Calu3 (cell line): ENCODE data around the gene SFMBT2. TPM values are rescaled to one million over a fixed set of nuclear protein-coding genes. Genes with fewer than 3 reads are reported as not detected.

ENCODE experiments used
- BruUV-seq: library from RNA; stranded (reverse); fragments of 400-500 nt; replicated peaks from 2 replicates; lab custom pipeline; 2021; lab: Mats Ljungman, UMichigan
- CTCF ChIA-PET: fragments of 300-600 bp; sonication (Branson Sonifier 250); formaldehyde crosslinking; loops from one replicate; lab custom pipeline; 2022; ENCODE audit warnings: antibody characterized with exemption; lab: Charles Lee
- DNase-seq: peaks from one replicate; pipeline ENCODE4 v3.0.0; 2022
- H3K27ac Mint-ChIP-seq: one replicate; pipeline ENCODE4 v1.8.0; 2022; ENCODE audit warnings: mixed read lengths; ENCODE audit not compliant: unreplicated experiment
- H3K27me3 Mint-ChIP-seq: one replicate; pipeline ENCODE4 v1.8.0; 2022; ENCODE audit warnings: mixed read lengths; ENCODE audit not compliant: unreplicated experiment
- H3K36me3 Mint-ChIP-seq: one replicate; pipeline ENCODE4 v1.8.0; 2022; ENCODE audit warnings: mild to moderate bottlenecking, moderate library complexity, mixed read lengths; ENCODE audit not compliant: insufficient read depth, unreplicated experiment
- H3K4me1 Mint-ChIP-seq: one replicate; pipeline ENCODE4 v1.8.0; 2022; ENCODE audit warnings: mild to moderate bottlenecking, low read depth, mixed read lengths; ENCODE audit not compliant: unreplicated experiment
- H3K4me3 Mint-ChIP-seq: one replicate; pipeline ENCODE4 v1.8.0; 2022; ENCODE audit warnings: mild to moderate bottlenecking, low read depth, moderate library complexity, mixed read lengths; ENCODE audit not compliant: unreplicated experiment
- H3K9me3 Mint-ChIP-seq: one replicate; pipeline ENCODE4 v1.8.0; 2022; ENCODE audit warnings: low read depth, mixed read lengths; ENCODE audit not compliant: unreplicated experiment
- CTCF ChIP-seq: fragments of 200-600 bp; IDR thresholded peaks from one replicate; pipeline ENCODE4 v1.8.0; 2022; ENCODE audit warnings: antibody characterized with exemption; ENCODE audit not compliant: unreplicated experiment
- intact Hi-C: fragments of 100-400 bp; cut with micrococcal nuclease; formaldehyde crosslinking; loops from one replicate; pipeline ENCODE4 v1.10.0; 2022; ENCODE audit not compliant: unreplicated experiment
- total RNA-seq: library from RNA; stranded (reverse); gene quantifications from 2 replicates; pipeline ENCODE4 v1.2.3, GENCODE V29; 2022

SFMBT2 gene
- total RNA-seq, 1 experiment from 2014 or later: 0.64 TPM

GRCh38 chr10:7435674-7436073, 24.8 kb upstream of the SFMBT2 start:
- Mint-ChIP-seq H3K36me3 (no peaks in the 10 kb centered on the region), H3K27ac (no peak overlapping the region), H3K4me1 (no peaks in the 10 kb centered on the region), H3K9me3 (no peaks in the 10 kb centered on the region), H3K4me3 (no peak overlapping the region), H3K27me3 (peaks cover 92% of the 10 kb centered on the region)
- DNase-seq: no peak
- no peak for TF ChIP-seq CTCF
- no TSS peak for BruUV-seq
- intact Hi-C loops: no loop called here
- CTCF ChIA-PET: no interaction called here

- Mint-ChIP-seq H3K9me3 (no peaks in the 10 kb centered on the region), H3K4me3 (no peak overlapping the region), H3K27me3 (peaks cover 79% of the 10 kb centered on the region), H3K36me3 (no peaks in the 10 kb centered on the region), H3K27ac (no peak overlapping the region), H3K4me1 (no peaks in the 10 kb centered on the region)
- BruUV-seq: no TSS peak
- intact Hi-C loops: no loop called here
- no peak for TF ChIP-seq CTCF
- CTCF ChIA-PET: no interaction called here
- DNase-seq: no peak
Measured at GRCh38 chr10:7434378-7434777, 23.5 kb upstream of the SFMBT2 start.

DNA sequence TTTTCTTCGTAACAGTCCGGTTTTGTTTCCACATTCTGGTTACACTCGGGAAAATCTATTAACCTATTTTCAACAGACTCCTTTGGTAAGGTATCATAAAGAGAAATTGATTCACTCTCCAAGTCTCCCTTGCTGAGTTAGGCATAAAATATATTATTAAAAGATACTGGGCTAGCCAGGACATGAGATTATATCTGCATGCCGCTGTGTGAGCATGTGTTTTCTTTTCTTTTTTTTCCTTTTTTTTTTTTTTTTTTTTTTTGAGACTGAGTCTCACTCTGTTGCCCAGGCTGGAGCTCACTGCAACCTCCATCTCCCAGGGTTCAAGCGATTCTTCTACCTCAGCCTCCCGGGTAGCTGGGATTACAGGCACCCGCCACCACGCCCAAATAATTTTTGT, 23.0 kb upstream of the SFMBT2 start:
- Mint-ChIP-seq H3K4me1 (no peaks in the 10 kb centered on the region), H3K27ac (no peak overlapping the region)

DNA sequence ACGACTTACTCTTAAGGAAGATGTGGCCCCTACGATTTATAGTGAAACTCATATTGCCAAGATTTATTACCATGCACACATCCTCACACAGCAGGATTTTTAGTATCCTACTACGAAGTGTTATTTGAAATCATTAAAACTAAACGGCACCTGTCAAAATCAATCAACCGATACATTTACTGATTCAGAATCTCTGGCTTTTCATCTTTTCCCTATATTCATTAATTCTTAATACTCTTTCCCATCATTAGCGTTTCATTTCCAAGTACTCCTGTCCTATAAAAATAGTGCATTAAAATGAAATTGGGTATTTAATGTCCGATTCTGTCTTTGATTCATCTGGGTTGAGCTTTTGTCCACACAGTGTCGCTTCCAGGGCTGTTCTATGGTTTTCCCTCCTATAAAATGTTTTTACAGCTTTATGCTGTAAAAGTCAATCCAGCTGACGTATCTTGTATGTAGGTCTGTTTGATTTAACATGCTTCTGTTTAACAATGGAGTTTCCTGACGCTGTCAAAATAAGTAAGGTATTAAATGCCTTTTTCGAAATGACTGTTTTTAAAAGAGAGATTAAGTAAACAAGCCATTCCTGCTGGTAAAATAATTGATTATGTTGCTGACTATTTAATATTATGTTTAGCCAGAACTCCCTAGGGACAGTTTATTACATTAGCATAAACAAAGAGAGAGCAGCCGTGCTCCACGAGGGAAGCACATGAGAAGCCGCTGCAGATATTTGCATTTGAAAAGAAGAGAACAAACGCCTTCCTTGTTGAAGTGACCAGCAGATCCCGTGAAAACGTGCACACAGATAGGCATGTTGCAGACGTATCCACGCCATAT, 22.3 kb upstream of the SFMBT2 start:
- no TSS peak for BruUV-seq
- intact Hi-C loops: no loop called here
- H3K4me1 Mint-ChIP-seq: no peaks in the 10 kb centered on the region
- no peak overlapping the region for H3K4me3 Mint-ChIP-seq
- CTCF ChIA-PET: no interaction called here
- no peaks in the 10 kb centered on the region for H3K36me3 Mint-ChIP-seq
- H3K27me3 Mint-ChIP-seq: peaks cover 66% of the 10 kb centered on the region
- no peak overlapping the region for H3K27ac Mint-ChIP-seq
- DNase-seq: no peak
- TF ChIP-seq CTCF: no peak
- no peaks in the 10 kb centered on the region for H3K9me3 Mint-ChIP-seq

More for the DNA sequence above, 23.0 kb upstream of the SFMBT2 start:
- no TSS peak for BruUV-seq
- no peak for TF ChIP-seq CTCF
- H3K36me3 Mint-ChIP-seq: no peaks in the 10 kb centered on the region
- no peak overlapping the region for H3K4me3 Mint-ChIP-seq
- H3K9me3 Mint-ChIP-seq: no peaks in the 10 kb centered on the region
- intact Hi-C loops: no loop called here
- CTCF ChIA-PET: no interaction called here
- no peak for DNase-seq
- peaks cover 74% of the 10 kb centered on the region for H3K27me3 Mint-ChIP-seq
